D341Med (cell line): ENCODE measurements around the gene OLFML1.

ENCODE experiments used
- DNase-seq: peaks from one replicate; pipeline ENCODE4 v3.0.0; 2012; ENCODE audit warnings: low spot score

Gene OLFML1

GRCh38 chr11:7532405-7533145 lies 47.3 kb downstream of the OLFML1 start:
- no peak for DNase-seq

GRCh38 chr11:7533199-7534041 lies 48.1 kb downstream of the OLFML1 start:
- no peak for DNase-seq

- no peak for DNase-seq
Observed at GRCh38 chr11:7534042-7534378, 48.7 kb downstream of the OLFML1 start.

- peak; percentile 49 for DNase-seq
Observed at GRCh38 chr11:7536100-7536499, 50.8 kb downstream of the OLFML1 start.

GRCh38 chr11:7537265-7537664 lies 52.0 kb downstream of the OLFML1 start:
- DNase-seq, result no peak

- DNase-seq, result no peak
Observed at GRCh38 chr11:7538031-7538430, 52.7 kb downstream of the OLFML1 start.

- no peak for DNase-seq
Observed at GRCh38 chr11:7538466-7539454, 53.5 kb downstream of the OLFML1 start.

- DNase-seq, result no peak
Observed at GRCh38 chr11:7540830-7541555, 55.7 kb downstream of the OLFML1 start.

- DNase-seq, result no peak
Observed at GRCh38 chr11:7543302-7543701, 58.0 kb downstream of the OLFML1 start.

GRCh38 chr11:7544021-7544420 lies 58.7 kb downstream of the OLFML1 start:
- no peak for DNase-seq

- DNase-seq, result no peak
Observed at GRCh38 chr11:7545611-7546010, 60.3 kb downstream of the OLFML1 start.

GRCh38 chr11:7546324-7546791 lies 61.1 kb downstream of the OLFML1 start:
- DNase-seq, result no peak

GRCh38 chr11:7547687-7548086 lies 62.4 kb downstream of the OLFML1 start:
- no peak for DNase-seq

- DNase-seq, result peak; percentile 57
Observed at GRCh38 chr11:7548659-7549274, 63.5 kb downstream of the OLFML1 start.

- no peak for DNase-seq
Observed at GRCh38 chr11:7549681-7550080, 64.4 kb downstream of the OLFML1 start.

- DNase-seq, result no peak
Observed at GRCh38 chr11:7551571-7551970, 66.3 kb downstream of the OLFML1 start.

- no peak for DNase-seq
Observed at GRCh38 chr11:7552666-7553065, 67.4 kb downstream of the OLFML1 start.

- no peak for DNase-seq
Observed at GRCh38 chr11:7555052-7555699, 69.9 kb downstream of the OLFML1 start.

GRCh38 chr11:7558046-7558445 lies 72.7 kb downstream of the OLFML1 start:
- no peak for DNase-seq
